Activated CD8-positive, alpha-beta memory T cell treated with anti-CD3 and anti-CD28 coated beads, Interleukin-2, amount 10 ng/mL, durations not matched to agents 7 days and 5 days (primary cell): ENCODE results near the gene LRGUK. TPM values are rescaled to one million over a fixed set of nuclear protein-coding genes. Genes with fewer than 3 reads are reported as not detected.
"Not testable (repeated sequence)": the region's sequence is repeated elsewhere in the genome, so short reads cannot be mapped to it uniquely, and the experiment has no call there.

Source experiments
- ATAC-seq: fragments of 150-1000 bp; cut with Tn5 transposase; one replicate; pipeline ENCODE4 v1.10.0; 2021; ENCODE audit warnings: moderate library complexity
- CTCF ChIA-PET: fragments of 350-600 bp; sonication (Branson Sonifier 250); formaldehyde crosslinking; loops from one replicate; lab custom pipeline; 2021; ENCODE audit warnings: antibody characterized with exemption; lab: Charles Lee
- DNase-seq: peaks from one replicate; pipeline ENCODE4 v3.0.0-alpha.2; 2020
- H3K27ac Mint-ChIP-seq: one replicate; pipeline ENCODE4 v1.8.0; 2021; ENCODE audit warnings: mild to moderate bottlenecking, mixed read lengths
- H3K27me3 Mint-ChIP-seq: one replicate; pipeline ENCODE4 v1.8.0; 2021; ENCODE audit warnings: mixed read lengths
- H3K36me3 Mint-ChIP-seq: one replicate; pipeline ENCODE4 v1.8.0; 2021; ENCODE audit warnings: mild to moderate bottlenecking, mixed read lengths
- H3K4me1 Mint-ChIP-seq: one replicate; pipeline ENCODE4 v1.8.0; 2021; ENCODE audit warnings: mixed read lengths
- H3K4me3 Mint-ChIP-seq: one replicate; pipeline ENCODE4 v1.8.0; 2021; ENCODE audit warnings: mild to moderate bottlenecking, moderate library complexity, mixed read lengths
- H3K9me3 Mint-ChIP-seq: one replicate; pipeline ENCODE4 v1.8.0; 2022; ENCODE audit warnings: low read depth, mixed read lengths
- total RNA-seq, 2 experiments: library from RNA; stranded (reverse); gene quantifications; one replicate each; pipeline ENCODE4 v1.2.3, GENCODE V29; 2021

The LRGUK gene
- total RNA-seq = under 1 TPM; 0.18 to 0.19 TPM

- Mint-ChIP-seq H3K27ac (no peak within 1 kb of the TSS), H3K27me3 (peaks cover 42% of the 10 kb centered on the region), H3K4me3 (peak within 1 kb of the TSS; percentile 71), H3K36me3 (no peaks in the 10 kb centered on the region), H3K4me1 (peaks cover 12% of the 10 kb centered on the region), H3K9me3 (no peaks in the 10 kb centered on the region)
- ATAC-seq (peak; percentile 100), DNase-seq (peak; percentile 87)
- CTCF ChIA-PET = interaction anchor here (0.7 to 2.5 kb wide), 3 partner anchors 14 to 39 kb away, joined by 3 to 19 read pairs (median 3); no protein-coding TSS in a partner anchor
Measured at GRCh38 chr7:134126966-134127848, at the start of gene LRGUK. Gene LRGUK (plus strand): TSS chr7:134127340. CDS start chr7:134127368, 28 bp downstream.

- DNase-seq, ATAC-seq, H3K27me3 Mint-ChIP-seq, H3K9me3 Mint-ChIP-seq, H3K27ac Mint-ChIP-seq, H3K4me3 Mint-ChIP-seq, H3K4me1 Mint-ChIP-seq, H3K36me3 Mint-ChIP-seq, CTCF ChIA-PET: not testable (repeated sequence)
Measured at GRCh38 chr7:134077560-134077959, 49.6 kb upstream of the LRGUK start.

GRCh38 chr7:134078991-134079390 lies 48.1 kb upstream of the LRGUK start:
- H3K4me3 Mint-ChIP-seq = no peak overlapping the region
- no peak for DNase-seq
- H3K9me3 Mint-ChIP-seq = peaks cover 2% of the 10 kb centered on the region
- H3K4me1 Mint-ChIP-seq = no peaks in the 10 kb centered on the region
- CTCF ChIA-PET = no interaction called here
- H3K27ac Mint-ChIP-seq = no peak overlapping the region
- no peaks in the 10 kb centered on the region for H3K27me3 Mint-ChIP-seq
- H3K36me3 Mint-ChIP-seq = peaks cover 4% of the 10 kb centered on the region
- no peak for ATAC-seq

- CTCF ChIA-PET = no interaction called here
- Mint-ChIP-seq H3K27me3 (no peaks in the 10 kb centered on the region), H3K4me1 (no peaks in the 10 kb centered on the region), H3K27ac (no peak overlapping the region), H3K36me3 (no peaks in the 10 kb centered on the region), H3K9me3 (peaks cover 2% of the 10 kb centered on the region), H3K4me3 (no peak overlapping the region)
- DNase-seq (no peak), ATAC-seq (no peak)
Measured at GRCh38 chr7:134081695-134082094, 45.4 kb upstream of the LRGUK start.

- H3K4me3 Mint-ChIP-seq = no peak overlapping the region
- DNase-seq (no peak), ATAC-seq (no peak)
- CTCF ChIA-PET = no interaction called here
- no peak overlapping the region for H3K27ac Mint-ChIP-seq
- H3K27me3 Mint-ChIP-seq = no peaks in the 10 kb centered on the region
- peaks cover 7% of the 10 kb centered on the region for H3K9me3 Mint-ChIP-seq
- H3K36me3 Mint-ChIP-seq = no peaks in the 10 kb centered on the region
- no peaks in the 10 kb centered on the region for H3K4me1 Mint-ChIP-seq
Measured at GRCh38 chr7:134083766-134084487, 43.2 kb upstream of the LRGUK start.

- H3K4me3 Mint-ChIP-seq = no peak overlapping the region
- CTCF ChIA-PET = interaction anchor here (0.7 kb wide), 1 partner anchor 95 kb away, joined by 3 read pairs; no protein-coding TSS in a partner anchor
Measured at GRCh38 chr7:134084488-134085144, 42.5 kb upstream of the LRGUK start.

GRCh38 chr7:134085311-134085710 lies 41.8 kb upstream of the LRGUK start:
- Mint-ChIP-seq H3K4me3 (no peak overlapping the region), H3K4me1 (no peaks in the 10 kb centered on the region), H3K36me3 (peaks cover 1% of the 10 kb centered on the region), H3K9me3 (peaks cover 20% of the 10 kb centered on the region), H3K27me3 (no peaks in the 10 kb centered on the region), H3K27ac (no peak overlapping the region)
- DNase-seq (no peak), ATAC-seq (no peak)
- CTCF ChIA-PET = no interaction called here

More at GRCh38 chr7:134084488-134085144, 42.5 kb upstream of the LRGUK start:
- Mint-ChIP-seq H3K27ac (no peak overlapping the region), H3K4me1 (no peaks in the 10 kb centered on the region), H3K9me3 (peaks cover 14% of the 10 kb centered on the region), H3K36me3 (peaks cover 1% of the 10 kb centered on the region), H3K27me3 (no peaks in the 10 kb centered on the region)
- no peak for ATAC-seq
- no peak for DNase-seq

GRCh38 chr7:134086998-134087735 lies 40.0 kb upstream of the LRGUK start:
- H3K4me1 Mint-ChIP-seq = no peaks in the 10 kb centered on the region
- CTCF ChIA-PET = no interaction called here
- H3K27me3 Mint-ChIP-seq = no peaks in the 10 kb centered on the region
- peaks cover 20% of the 10 kb centered on the region for H3K9me3 Mint-ChIP-seq
- DNase-seq (no peak), ATAC-seq (no peak)
- H3K4me3 Mint-ChIP-seq = no peak overlapping the region
- H3K27ac Mint-ChIP-seq = no peak overlapping the region
- peaks cover 1% of the 10 kb centered on the region for H3K36me3 Mint-ChIP-seq

GRCh38 chr7:134088199-134088598 lies 38.9 kb upstream of the LRGUK start:
- Mint-ChIP-seq H3K27me3 (peaks cover 4% of the 10 kb centered on the region), H3K4me1 (no peaks in the 10 kb centered on the region), H3K36me3 (peaks cover 1% of the 10 kb centered on the region), H3K27ac (no peak overlapping the region), H3K9me3 (peaks cover 20% of the 10 kb centered on the region), H3K4me3 (no peak overlapping the region)
- CTCF ChIA-PET = interaction anchor here (0.5 kb wide), 1 partner anchor 39 kb away, joined by 3 read pairs; no protein-coding TSS in a partner anchor
- no peak for ATAC-seq
- DNase-seq = no peak

- ATAC-seq (no peak), DNase-seq (no peak)
- no peak overlapping the region for H3K4me3 Mint-ChIP-seq
- peaks cover 1% of the 10 kb centered on the region for H3K36me3 Mint-ChIP-seq
- no peaks in the 10 kb centered on the region for H3K4me1 Mint-ChIP-seq
- peaks cover 9% of the 10 kb centered on the region for H3K27me3 Mint-ChIP-seq
- peaks cover 22% of the 10 kb centered on the region for H3K9me3 Mint-ChIP-seq
- CTCF ChIA-PET = no interaction called here
- no peak overlapping the region for H3K27ac Mint-ChIP-seq
Measured at GRCh38 chr7:134089446-134089845, 37.7 kb upstream of the LRGUK start.

- DNase-seq (no peak), ATAC-seq (no peak)
- Mint-ChIP-seq H3K36me3 (no peaks in the 10 kb centered on the region), H3K4me1 (no peaks in the 10 kb centered on the region), H3K9me3 (peaks cover 2% of the 10 kb centered on the region), H3K27me3 (peaks cover 6% of the 10 kb centered on the region), H3K27ac (no peak overlapping the region), H3K4me3 (no peak overlapping the region)
- CTCF ChIA-PET = no interaction called here
Measured at GRCh38 chr7:134098072-134098471, 29.1 kb upstream of the LRGUK start.

- no peaks in the 10 kb centered on the region for H3K27me3 Mint-ChIP-seq
- no peaks in the 10 kb centered on the region for H3K9me3 Mint-ChIP-seq
- H3K4me3 Mint-ChIP-seq = no peak overlapping the region
- no peak for DNase-seq
- ATAC-seq = no peak
- H3K27ac Mint-ChIP-seq = no peak overlapping the region
- no peaks in the 10 kb centered on the region for H3K36me3 Mint-ChIP-seq
- no peaks in the 10 kb centered on the region for H3K4me1 Mint-ChIP-seq
- CTCF ChIA-PET = no interaction called here
Measured at GRCh38 chr7:134101716-134102115, 25.4 kb upstream of the LRGUK start.

GRCh38 chr7:134104166-134104565 lies 23.0 kb upstream of the LRGUK start:
- H3K9me3 Mint-ChIP-seq = no peaks in the 10 kb centered on the region
- no peaks in the 10 kb centered on the region for H3K36me3 Mint-ChIP-seq
- no peaks in the 10 kb centered on the region for H3K27me3 Mint-ChIP-seq
- no peak overlapping the region for H3K27ac Mint-ChIP-seq
- H3K4me1 Mint-ChIP-seq = no peaks in the 10 kb centered on the region
- ATAC-seq (no peak), DNase-seq (no peak)
- CTCF ChIA-PET = no interaction called here
- no peak overlapping the region for H3K4me3 Mint-ChIP-seq
